ENCODE data around the gene ZNF616. TPM values are rescaled to one million over a fixed set of nuclear protein-coding genes. Genes with fewer than 3 reads are reported as not detected.

ZNF616 gene
- total and polyA plus RNA-seq, 2 experiments from 2014 or later, result 13.3 to 28.3 TPM

DNA sequence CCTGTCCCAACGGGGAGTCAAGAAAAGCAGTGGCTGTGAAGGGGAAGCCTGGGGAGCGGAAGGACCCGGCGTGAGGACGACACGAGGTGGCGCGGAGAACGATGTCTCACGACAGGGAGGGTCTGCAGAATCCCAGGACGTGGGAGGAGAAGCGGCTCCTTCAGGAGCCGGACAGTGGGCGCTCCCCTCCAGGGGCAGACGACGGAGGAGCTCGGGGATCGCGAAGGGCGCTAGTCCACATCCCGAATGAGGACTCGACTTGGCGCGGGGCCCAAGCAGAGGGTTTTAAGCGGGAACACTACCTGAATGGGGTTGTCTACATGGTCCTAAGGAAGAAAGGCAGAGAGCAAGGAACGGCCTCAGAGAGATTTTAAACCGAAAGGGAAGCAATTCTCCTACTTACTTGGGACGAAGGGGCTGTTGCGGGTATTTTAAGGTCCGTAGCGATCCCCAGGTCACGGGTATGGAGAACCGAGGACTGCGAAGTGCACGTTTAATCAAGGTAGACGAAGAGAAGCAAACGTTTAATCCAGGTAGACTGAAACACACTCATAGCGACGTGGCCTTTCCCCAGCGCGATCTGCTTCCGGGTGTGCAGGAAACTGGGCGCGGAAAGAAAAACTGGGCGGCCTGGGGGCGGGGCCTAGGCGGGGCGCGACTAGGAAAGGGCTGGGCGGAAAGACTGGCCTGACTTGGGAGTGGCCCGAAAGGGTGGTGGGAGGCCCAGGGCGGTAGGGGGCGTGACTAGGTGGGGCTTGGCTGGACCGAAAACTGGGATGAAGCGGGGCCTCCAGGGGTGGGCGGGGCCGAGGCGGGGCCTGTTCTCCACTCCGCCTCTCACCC, 44.3 kb downstream of the ZNF616 start, which contains the start of gene ZNF841:
TSS of gene ZNF841 (minus strand) at position 594 of the 843 bp plus-strand sequence. CDS start 10,964 bp downstream, outside the sequence.
- peak; percentile 99 for ATAC-seq
- peak within 1 kb of the TSS; percentile 80 for H3K27ac ChIP-seq (ENCODE audit: low read depth)

More for the DNA sequence above, 44.3 kb downstream of the ZNF616 start, which contains the start of gene ZNF841:
- Mint-ChIP-seq H3K27ac (peak within 1 kb of the TSS; percentile 82), H3K4me1 (peaks cover 8% of the 10 kb centered on the region; the same call in 2 of the 3 replicates), H3K36me3 (ENCODE audit: low read depth) (peaks cover 46% of the 10 kb centered on the region), H3K4me3 (peak within 1 kb of the TSS; percentile 91), H3K9me3 (peaks cover 49% of the 10 kb centered on the region), H3K27me3 (ENCODE audit: insufficient read depth, low read depth, poor library complexity) (peaks cover 10% of the 10 kb centered on the region)
- H3K9me2 ChIP-seq (ENCODE audit: insufficient read depth), result no peaks in the 10 kb centered on the region
- peak within 1 kb of the TSS; percentile 99 for H2AFZ ChIP-seq
- peak within 1 kb of the TSS; percentile 94 for H3K4me3 ChIP-seq
- DNase-seq (ENCODE audit: low spot score), result peak; percentile 98
- H3K36me3 ChIP-seq (ENCODE audit: insufficient read depth), result peaks cover 4% of the 10 kb centered on the region; the same call in 1 of the 2 replicates
- H3K4me1 ChIP-seq (ENCODE audit: insufficient read depth), result no peaks in the 10 kb centered on the region
- H3K79me2 ChIP-seq (replicated peaks; ENCODE audit: insufficient read depth), result peaks cover 49% of the 10 kb centered on the region
- TF ChIP-seq JUNB (IDR thresholded peaks at IDR 0.05; ENCODE audit: unreplicated experiment), result no peak
- no peak for TF ChIP-seq EZH2 (IDR thresholded peaks at IDR 0.05; ENCODE audit: low read depth, unreplicated experiment)
- peak; percentile 35; the same call in 1 of the 2 replicates for TF ChIP-seq ETS1 (IDR thresholded peaks at IDR 0.05)
- TF ChIP-seq, protein P1, sequence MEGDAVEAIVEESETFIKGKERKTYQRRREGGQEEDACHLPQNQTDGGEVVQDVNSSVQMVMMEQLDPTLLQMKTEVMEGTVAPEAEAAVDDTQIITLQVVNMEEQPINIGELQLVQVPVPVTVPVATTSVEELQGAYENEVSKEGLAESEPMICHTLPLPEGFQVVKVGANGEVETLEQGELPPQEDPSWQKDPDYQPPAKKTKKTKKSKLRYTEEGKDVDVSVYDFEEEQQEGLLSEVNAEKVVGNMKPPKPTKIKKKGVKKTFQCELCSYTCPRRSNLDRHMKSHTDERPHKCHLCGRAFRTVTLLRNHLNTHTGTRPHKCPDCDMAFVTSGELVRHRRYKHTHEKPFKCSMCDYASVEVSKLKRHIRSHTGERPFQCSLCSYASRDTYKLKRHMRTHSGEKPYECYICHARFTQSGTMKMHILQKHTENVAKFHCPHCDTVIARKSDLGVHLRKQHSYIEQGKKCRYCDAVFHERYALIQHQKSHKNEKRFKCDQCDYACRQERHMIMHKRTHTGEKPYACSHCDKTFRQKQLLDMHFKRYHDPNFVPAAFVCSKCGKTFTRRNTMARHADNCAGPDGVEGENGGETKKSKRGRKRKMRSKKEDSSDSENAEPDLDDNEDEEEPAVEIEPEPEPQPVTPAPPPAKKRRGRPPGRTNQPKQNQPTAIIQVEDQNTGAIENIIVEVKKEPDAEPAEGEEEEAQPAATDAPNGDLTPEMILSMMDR (conservative IDR thresholded peaks at IDR 0.05; ENCODE audit: low read depth in 2 of 2), result 0 out of 4 replicates have a peak, but pooled peaks of 1 of the 2 experiments have one; percentile 0
- peak; percentile 72 for TF ChIP-seq POLR2AphosphoS5 (IDR thresholded peaks at IDR 0.05; ENCODE audit: low read depth)
- TF ChIP-seq ZNF331 (CRISPR knock-in tag; IDR thresholded peaks at IDR 0.05; ENCODE audit: low read depth), result no peak
- no peak for TF ChIP-seq STAT1 (IDR thresholded peaks at IDR 0.05; ENCODE audit: unreplicated experiment)
- no peak for TF ChIP-seq EZH2phosphoT487 (IDR thresholded peaks at IDR 0.05; ENCODE audit: unreplicated experiment)
- TF ChIP-seq REST (IDR thresholded peaks at IDR 0.05; ENCODE audit: unreplicated experiment), result no peak
- H4K20me1 ChIP-seq (replicated peaks; ENCODE audit: insufficient read depth), result peaks cover 20% of the 10 kb centered on the region
- H3F3A ChIP-seq (replicated peaks; ENCODE audit: low read depth), result 0 out of 2 replicates have a peak, but pooled peaks cover 3% of the 10 kb centered on the region
- peaks cover 4% of the 10 kb centered on the region; the same call in 1 of the 2 replicates for H3K27me3 ChIP-seq (ENCODE audit: insufficient read depth)
- H3K4me2 ChIP-seq, result peak within 1 kb of the TSS; percentile 100
